Right renal pelvis (tissue), 4 donors: Measurements from ENCODE around the gene IDH2. TPM values are rescaled to one million over a fixed set of nuclear protein-coding genes. Genes with fewer than 3 reads are reported as not detected.

ENCODE experiments used
- DNase-seq, 4 donors: peaks; one replicate each; pipeline ENCODE4 v3.0.0-alpha.2; 2013; ENCODE audit warnings: low read depth in 4 of 4, low spot score in 3 of 4, missing footprints in 1 of 4
- polyA plus RNA-seq, 4 donors: library from polyadenylated mRNA; unstranded; fragments of 120-200 nt; gene quantifications; one replicate each; pipeline ENCODE4 v1.2.1, GENCODE V29; 2013; ENCODE audit not compliant: insufficient read length in 4 of 4

The IDH2 gene
- polyA plus RNA-seq, 4 donors = 194 to 243 (median 217) TPM

GRCh38 chr15:90067181-90067952 is 34.9 kb downstream of the IDH2 start:
- DNase-seq = no peak

GRCh38 chr15:90065682-90066049 is 36.6 kb downstream of the IDH2 start:
- no peak for DNase-seq

- no peak for DNase-seq
These were observed 37.2 kb downstream of the IDH2 start for GRCh38 chr15:90064911-90065681.

GRCh38 chr15:90063770-90064247 is 38.5 kb downstream of the IDH2 start:
- no peak for DNase-seq

- DNase-seq = no peak
These were observed 39.1 kb downstream of the IDH2 start for GRCh38 chr15:90062973-90063769.

DNA sequence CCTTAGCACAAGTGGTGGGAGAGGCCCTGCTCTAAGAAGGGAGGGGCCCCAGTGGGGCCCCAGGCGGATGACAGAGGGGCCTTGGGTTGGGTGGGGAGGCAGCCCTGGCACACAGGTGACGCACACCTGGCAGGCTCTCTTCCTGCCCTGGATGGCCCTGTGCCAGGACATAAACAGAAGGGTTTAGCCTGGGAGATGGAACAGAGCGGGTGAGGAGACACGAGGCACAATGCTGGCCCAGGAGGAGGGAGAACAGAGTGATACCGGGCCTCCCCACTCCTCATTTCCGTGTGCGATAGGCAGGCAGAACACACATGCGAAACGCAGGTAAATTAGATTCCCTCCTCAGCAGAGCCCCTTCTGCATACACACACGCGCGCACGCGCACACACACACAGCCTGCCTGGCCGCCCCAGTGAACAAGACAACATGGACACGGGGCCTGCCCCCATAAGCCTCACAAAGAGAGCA is 39.8 kb downstream of the IDH2 start:
- DNase-seq = no peak

- DNase-seq = no peak
These were observed 40.2 kb downstream of the IDH2 start for GRCh38 chr15:90062023-90062442.

DNA sequence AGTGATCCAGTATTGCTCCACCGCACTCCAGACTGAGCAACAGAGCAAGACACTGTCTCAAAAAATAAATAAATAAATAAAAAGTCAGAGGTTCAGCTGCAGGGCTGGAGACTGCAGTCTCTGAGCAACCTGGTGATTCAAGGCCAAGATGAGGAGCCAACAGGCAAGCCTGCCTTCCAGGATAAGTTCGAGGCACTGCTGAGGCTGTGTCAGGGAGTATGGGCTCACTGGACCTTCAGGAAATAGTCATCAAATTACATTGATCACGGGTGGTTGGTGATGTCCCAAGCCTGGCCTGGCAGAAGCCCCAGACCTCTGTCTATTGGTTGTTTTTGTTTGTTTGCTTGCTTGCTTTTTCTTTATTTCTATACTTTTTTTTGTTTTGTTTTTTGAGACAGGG is 41.5 kb downstream of the IDH2 start:
- DNase-seq = no peak

DNA sequence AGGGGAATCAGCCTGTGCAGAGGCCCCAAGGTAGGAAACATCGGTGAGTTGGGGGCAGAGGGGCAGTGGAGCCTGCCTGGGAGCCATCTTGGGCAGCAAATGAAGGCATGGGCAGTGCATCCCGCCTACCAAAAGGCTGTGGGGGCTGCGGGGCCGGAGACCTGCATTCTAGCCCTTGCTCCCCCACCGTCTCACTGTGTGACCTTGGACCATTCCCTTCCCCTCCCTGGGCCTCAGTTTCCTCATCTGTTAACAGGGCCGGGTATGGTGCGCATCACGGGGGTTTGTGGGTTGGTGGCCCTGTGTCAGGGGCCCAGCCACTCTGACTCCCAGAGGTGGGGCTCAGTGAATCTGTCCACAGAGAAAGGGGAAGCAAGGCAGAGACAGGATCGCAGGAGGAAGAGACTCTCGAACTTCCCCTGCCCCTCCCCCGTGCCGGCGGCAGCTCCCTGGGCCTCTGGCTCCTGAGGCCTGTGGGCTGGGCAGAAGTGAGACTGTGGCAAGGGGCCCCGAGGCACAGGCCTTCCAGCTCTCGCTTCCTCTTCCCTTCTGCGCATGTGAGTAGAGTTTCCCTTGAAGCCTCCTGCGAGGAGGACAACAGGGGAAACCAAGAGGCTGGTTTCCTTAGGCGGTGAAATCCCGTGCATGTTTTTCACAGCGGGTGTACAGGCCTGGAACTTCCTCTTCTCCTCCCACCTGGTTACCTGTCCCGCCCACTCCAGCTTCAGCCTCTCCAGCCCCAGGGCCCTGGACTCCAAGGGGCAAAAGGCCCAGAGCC is 42.9 kb downstream of the IDH2 start:
- DNase-seq = no peak

DNA sequence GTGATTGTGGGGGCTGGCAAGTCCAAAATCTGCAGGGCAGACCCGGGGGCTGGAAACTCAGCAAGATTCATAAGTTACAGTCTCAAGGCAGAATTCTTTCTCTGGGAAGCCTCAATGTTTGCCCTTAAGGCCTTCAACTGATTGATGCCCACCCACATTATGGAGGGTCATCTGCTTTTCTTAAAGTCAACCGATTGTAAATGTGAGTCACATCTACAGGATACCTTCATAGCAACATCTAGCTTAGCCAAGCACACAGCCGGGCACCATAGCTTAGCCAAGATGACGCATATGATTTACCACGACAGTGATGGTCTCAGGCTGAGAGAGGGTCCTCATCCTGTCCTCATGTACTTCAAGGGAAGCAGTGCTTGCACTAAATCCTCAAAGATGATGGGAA is 43.5 kb downstream of the IDH2 start:
- no peak for DNase-seq

- DNase-seq = no peak
These were observed 44.0 kb downstream of the IDH2 start for GRCh38 chr15:90058308-90058707.

DNA sequence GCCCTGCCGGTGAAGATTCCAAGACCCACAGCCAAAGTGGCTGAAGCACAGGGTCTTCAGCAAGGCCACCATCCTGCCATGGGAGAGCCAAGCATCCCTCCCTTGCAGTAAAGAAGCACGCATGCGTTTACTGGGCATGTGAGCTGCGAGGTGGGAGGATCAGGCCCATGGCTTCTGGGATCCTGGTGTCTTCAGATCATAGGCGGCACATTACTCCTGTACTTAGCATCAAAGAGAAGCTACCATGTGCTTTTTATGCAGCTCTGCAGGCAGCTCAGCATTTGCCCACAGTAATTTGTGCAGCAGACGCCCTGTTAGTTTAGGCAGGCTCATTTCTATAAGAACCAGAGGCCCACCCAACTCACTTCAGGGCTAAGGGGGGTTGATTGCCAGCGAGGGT is 45.7 kb downstream of the IDH2 start:
- DNase-seq = no peak

GRCh38 chr15:90055182-90055581 is 47.1 kb downstream of the IDH2 start:
- DNase-seq = no peak

DNA sequence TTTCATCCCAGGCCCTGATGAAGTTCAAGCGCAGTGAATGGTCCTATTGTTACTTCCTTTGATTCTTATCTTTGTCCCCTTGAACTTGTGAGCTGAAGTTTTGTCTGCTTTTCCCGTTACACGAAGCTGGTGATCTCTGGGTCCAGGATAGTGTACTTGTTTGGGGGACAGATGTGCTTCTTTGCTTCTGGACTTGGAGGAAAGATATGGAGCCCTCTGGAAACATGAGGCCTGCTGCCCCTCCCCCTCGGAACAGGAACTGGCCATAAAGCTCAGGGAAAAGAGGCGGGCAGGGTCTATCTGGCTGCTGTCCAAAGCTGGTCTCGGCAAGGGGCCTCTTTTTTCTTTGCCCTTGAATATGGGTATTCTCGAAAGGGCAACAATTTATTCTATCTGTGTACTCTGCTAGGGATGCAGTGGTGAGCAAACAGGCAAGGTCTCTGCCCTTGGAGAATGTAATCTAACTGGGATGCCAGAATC is 47.6 kb downstream of the IDH2 start:
- no peak for DNase-seq

DNA sequence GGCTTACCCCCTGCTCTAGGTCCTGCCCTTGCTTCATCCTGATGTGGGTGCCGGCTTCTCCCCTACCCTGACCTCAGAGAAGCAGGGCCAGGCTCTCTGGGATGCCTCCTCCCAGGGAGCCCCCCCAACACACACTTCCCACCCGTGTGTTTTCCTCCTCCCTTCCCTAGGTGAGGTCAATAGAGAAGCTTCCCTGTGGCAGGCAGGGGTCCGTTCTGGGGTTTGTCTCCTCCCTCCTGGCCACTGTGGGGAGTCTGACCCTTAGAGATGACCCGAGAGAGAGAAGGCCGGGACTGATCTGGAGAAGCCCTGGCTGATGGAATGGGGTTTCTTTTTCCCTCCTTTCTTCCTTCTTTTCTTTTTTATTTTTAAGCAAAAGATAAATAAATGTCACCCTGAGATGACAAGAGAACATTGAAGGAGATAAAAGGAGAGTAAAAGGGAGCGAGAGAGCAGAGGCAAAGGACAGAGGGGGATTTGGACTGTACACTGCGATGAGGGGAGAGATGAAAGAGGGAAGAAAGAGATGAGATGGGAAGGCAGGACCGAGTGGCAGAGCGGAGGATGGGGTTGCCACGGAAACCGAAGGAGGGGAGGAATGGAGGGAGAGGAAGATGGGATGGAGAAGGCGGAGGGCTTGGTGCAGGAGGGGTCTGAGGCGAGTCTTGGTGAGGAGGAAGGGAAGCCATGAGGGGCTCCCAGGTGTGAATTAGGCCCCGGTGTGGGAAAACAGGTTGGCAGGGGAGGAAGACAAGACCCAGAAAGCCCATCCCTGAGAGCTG is 48.4 kb downstream of the IDH2 start:
- no peak for DNase-seq

DNA sequence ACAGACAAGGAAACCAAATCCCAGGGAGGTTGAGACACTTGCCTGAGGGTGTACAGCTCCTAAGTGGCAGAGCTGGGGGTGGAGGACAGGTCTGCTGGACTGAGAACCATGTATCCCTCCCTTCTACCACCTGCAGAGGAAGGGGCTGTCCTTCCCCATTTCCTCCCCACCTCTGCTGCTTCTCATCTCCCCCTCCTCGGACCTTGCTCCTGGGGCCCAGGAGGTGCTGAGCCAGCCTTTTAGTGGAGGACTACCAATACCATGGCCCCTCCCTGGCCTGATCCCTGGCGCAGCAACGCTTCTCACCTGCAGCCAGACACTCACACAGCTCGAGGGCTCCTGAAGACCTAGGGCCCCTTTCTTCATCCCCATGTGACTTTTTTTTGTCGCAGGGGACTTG is 50.4 kb downstream of the IDH2 start:
- DNase-seq = no peak

- DNase-seq = no peak
These were observed 52.3 kb downstream of the IDH2 start for GRCh38 chr15:90049666-90050604.

- DNase-seq = no peak
These were observed 53.2 kb downstream of the IDH2 start for GRCh38 chr15:90049030-90049429.
